Astrocyte (in vitro differentiated cells and primary cell): ENCODE data around the gene ZNF436.

Experiments used
- CTCF ChIP-seq: IDR thresholded peaks from 2 replicates; pipeline ENCODE4 v1.5.1; 2011; ENCODE audit warnings: low read depth, mild to moderate bottlenecking, inconsistent platforms, low read length, moderate library complexity; ENCODE audit not compliant: insufficient read depth
- EZH2 ChIP-seq: IDR thresholded peaks from 2 replicates; pipeline ENCODE4 v1.6.1; 2012; ENCODE audit warnings: mild to moderate bottlenecking, low read length, inconsistent platforms; ENCODE audit not compliant: insufficient read depth

DNA sequence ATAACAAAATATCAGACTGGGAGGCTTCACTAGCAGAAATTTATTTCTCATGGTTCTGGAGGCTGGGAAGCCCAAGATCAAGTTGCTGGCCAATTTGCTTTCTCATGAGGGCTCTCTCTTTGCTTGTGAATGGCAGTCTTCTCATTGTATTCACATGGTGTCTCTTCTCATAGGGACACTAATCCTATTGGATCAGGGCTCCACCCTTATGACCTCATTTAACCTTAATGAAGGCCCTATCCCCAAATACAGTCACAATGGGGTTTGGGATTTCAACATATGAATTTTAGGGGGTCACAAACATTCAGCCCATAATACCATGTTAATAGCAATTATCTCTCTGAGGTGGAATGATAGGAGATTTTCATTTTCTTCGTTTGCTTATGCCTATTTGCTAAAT is 29.6 kb upstream of the ZNF436 start:
- TF ChIP-seq CTCF (no peak), EZH2 (no peak)
